Loucy (cell line): Measurements from ENCODE around the gene CCDC185.

ENCODE experiments used
- H2AFZ ChIP-seq: fragments of 200-600 bp; sonication (generic); 2 replicates; pipeline ENCODE4 v1.6.0; 2016; ENCODE audit warnings: antibody characterized with exemption, mild to moderate bottlenecking, low read length, moderate library complexity
- H3F3A ChIP-seq: fragments of 200-600 bp; 2 replicates; pipeline ENCODE4 v1.6.0; 2016; ENCODE audit warnings: antibody characterized with exemption, low read depth, mild to moderate bottlenecking
- H3K27me3 ChIP-seq: fragments of 200-600 bp; sonication (generic); 2 replicates; pipeline ENCODE4 v1.6.1; 2014; ENCODE audit warnings: low read length, mild to moderate bottlenecking; ENCODE audit not compliant: insufficient read depth, poor library complexity, severe bottlenecking
- H3K36me3 ChIP-seq: fragments of 200-600 bp; sonication (generic); 2 replicates; pipeline ENCODE4 v1.6.1; 2016; ENCODE audit warnings: low read length; ENCODE audit not compliant: insufficient read depth
- H3K4me1 ChIP-seq: fragments of 200-600 bp; sonication (generic); 2 replicates; pipeline ENCODE4 v1.5.1; 2014; ENCODE audit warnings: low read length, mild to moderate bottlenecking; ENCODE audit not compliant: insufficient read depth, poor library complexity, severe bottlenecking
- H3K4me2 ChIP-seq: fragments of 200-600 bp; sonication (generic); 2 replicates; pipeline ENCODE4 v1.6.0; 2014; ENCODE audit warnings: antibody characterized with exemption, low read length, low read depth, mild to moderate bottlenecking; ENCODE audit not compliant: poor library complexity, severe bottlenecking
- H3K4me3 ChIP-seq: fragments of 200-600 bp; sonication (generic); 2 replicates; pipeline ENCODE4 v1.5.1; 2014; ENCODE audit warnings: low read length, mild to moderate bottlenecking, mixed read lengths; ENCODE audit not compliant: poor library complexity, severe bottlenecking
- H3K79me2 ChIP-seq: fragments of 200-600 bp; sonication (generic); 2 replicates; pipeline ENCODE4 v1.6.1; 2014; ENCODE audit warnings: low read length; ENCODE audit not compliant: insufficient read depth
- H3K9ac ChIP-seq: fragments of 200-600 bp; sonication (generic); 2 replicates; pipeline ENCODE4 v1.6.0; 2014; ENCODE audit warnings: mild to moderate bottlenecking, low read depth, low read length, moderate library complexity; ENCODE audit not compliant: poor library complexity, severe bottlenecking
- H3K9me2 ChIP-seq: fragments of 200-600 bp; sonication (generic); replicated peaks from 2 replicates; pipeline ENCODE4 v1.6.1; 2016; ENCODE audit warnings: low read depth, low read length, mixed read lengths
- H3K9me3 ChIP-seq: fragments of 200-600 bp; sonication (generic); 2 replicates; pipeline ENCODE4 v1.6.1; 2014; ENCODE audit warnings: mild to moderate bottlenecking, antibody characterized with exemption, low read length, low read depth; ENCODE audit not compliant: insufficient read depth
- H4K20me1 ChIP-seq: fragments of 200-600 bp; sonication (generic); 2 replicates; pipeline ENCODE4 v1.6.0; 2014; ENCODE audit warnings: antibody characterized with exemption, low read length, mild to moderate bottlenecking; ENCODE audit not compliant: insufficient read depth, poor library complexity, severe bottlenecking
- EZH2phosphoT487 ChIP-seq: fragments of 200-600 bp; IDR thresholded peaks from 2 replicates; pipeline ENCODE4 v1.6.1; 2018; ENCODE audit warnings: antibody characterized with exemption, mild to moderate bottlenecking, moderate library complexity, borderline replicate concordance
- TF ChIP-seq, protein P1 (sequence below): fragments of 200-600 bp; sonication (generic); conservative IDR thresholded peaks from 2 replicates; pipeline ENCODE4 v1.5.1; 2014; ENCODE audit warnings: mild to moderate bottlenecking, antibody characterized with exemption, low read length

CCDC185 gene

GRCh38 chr1:223403184-223403815 lies 10.1 kb downstream of the CCDC185 start:
- H3F3A ChIP-seq, result no peaks in the 10 kb centered on the region
- no peaks in the 10 kb centered on the region for H3K27me3 ChIP-seq
- H3K9ac ChIP-seq, result no peak overlapping the region
- no peaks in the 10 kb centered on the region for H3K79me2 ChIP-seq
- H3K4me3 ChIP-seq, result no peak overlapping the region
- H3K9me2 ChIP-seq, result no peaks in the 10 kb centered on the region
- no peak overlapping the region for H3K4me2 ChIP-seq
- TF ChIP-seq, protein P1, sequence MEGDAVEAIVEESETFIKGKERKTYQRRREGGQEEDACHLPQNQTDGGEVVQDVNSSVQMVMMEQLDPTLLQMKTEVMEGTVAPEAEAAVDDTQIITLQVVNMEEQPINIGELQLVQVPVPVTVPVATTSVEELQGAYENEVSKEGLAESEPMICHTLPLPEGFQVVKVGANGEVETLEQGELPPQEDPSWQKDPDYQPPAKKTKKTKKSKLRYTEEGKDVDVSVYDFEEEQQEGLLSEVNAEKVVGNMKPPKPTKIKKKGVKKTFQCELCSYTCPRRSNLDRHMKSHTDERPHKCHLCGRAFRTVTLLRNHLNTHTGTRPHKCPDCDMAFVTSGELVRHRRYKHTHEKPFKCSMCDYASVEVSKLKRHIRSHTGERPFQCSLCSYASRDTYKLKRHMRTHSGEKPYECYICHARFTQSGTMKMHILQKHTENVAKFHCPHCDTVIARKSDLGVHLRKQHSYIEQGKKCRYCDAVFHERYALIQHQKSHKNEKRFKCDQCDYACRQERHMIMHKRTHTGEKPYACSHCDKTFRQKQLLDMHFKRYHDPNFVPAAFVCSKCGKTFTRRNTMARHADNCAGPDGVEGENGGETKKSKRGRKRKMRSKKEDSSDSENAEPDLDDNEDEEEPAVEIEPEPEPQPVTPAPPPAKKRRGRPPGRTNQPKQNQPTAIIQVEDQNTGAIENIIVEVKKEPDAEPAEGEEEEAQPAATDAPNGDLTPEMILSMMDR, result no peak
- TF ChIP-seq EZH2phosphoT487, result no peak
- no peaks in the 10 kb centered on the region for H3K36me3 ChIP-seq
- no peaks in the 10 kb centered on the region for H4K20me1 ChIP-seq
- no peak overlapping the region for H2AFZ ChIP-seq
- H3K9me3 ChIP-seq, result no peaks in the 10 kb centered on the region
- no peaks in the 10 kb centered on the region for H3K4me1 ChIP-seq

DNA sequence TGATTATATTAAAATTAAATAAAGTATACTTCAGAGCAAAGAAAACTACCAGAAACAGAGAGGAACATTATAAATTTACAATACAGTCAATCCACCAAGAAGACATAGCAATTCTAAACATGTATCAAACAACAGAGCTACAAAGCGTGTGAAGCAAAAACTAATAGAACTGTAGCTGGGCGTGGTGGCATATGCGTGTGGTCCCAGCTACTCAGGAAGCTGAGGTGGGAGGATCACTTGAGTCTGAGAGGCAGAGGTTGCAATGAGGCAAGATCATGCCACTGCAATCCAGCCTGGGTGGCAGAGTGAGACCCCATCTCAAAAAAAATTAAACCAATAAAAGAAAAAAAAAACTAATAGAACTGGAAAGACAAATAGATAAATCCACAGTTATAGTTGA lies 12.3 kb downstream of the CCDC185 start:
- Histone ChIP-seq H4K20me1 (no peaks in the 10 kb centered on the region), H3K27me3 (no peaks in the 10 kb centered on the region), H3F3A (no peaks in the 10 kb centered on the region), H3K4me3 (no peak overlapping the region), H3K9me3 (no peaks in the 10 kb centered on the region), H3K9ac (no peak overlapping the region), H2AFZ (no peak overlapping the region), H3K36me3 (no peaks in the 10 kb centered on the region), H3K79me2 (no peaks in the 10 kb centered on the region), H3K4me2 (no peak overlapping the region), H3K9me2 (no peaks in the 10 kb centered on the region), H3K4me1 (no peaks in the 10 kb centered on the region)
- TF ChIP-seq, protein P1, result no peak
- no peak for TF ChIP-seq EZH2phosphoT487

- H3K9me2 ChIP-seq, result no peaks in the 10 kb centered on the region
- no peaks in the 10 kb centered on the region for H3K36me3 ChIP-seq
- no peaks in the 10 kb centered on the region for H4K20me1 ChIP-seq
- no peak overlapping the region for H3K4me2 ChIP-seq
- no peaks in the 10 kb centered on the region for H3K27me3 ChIP-seq
- H2AFZ ChIP-seq, result no peak overlapping the region
- no peaks in the 10 kb centered on the region for H3K9me3 ChIP-seq
- TF ChIP-seq, protein P1, result no peak
- TF ChIP-seq EZH2phosphoT487, result no peak
- H3K4me3 ChIP-seq, result no peak overlapping the region
- no peak overlapping the region for H3K9ac ChIP-seq
- H3K79me2 ChIP-seq, result no peaks in the 10 kb centered on the region
- no peaks in the 10 kb centered on the region for H3K4me1 ChIP-seq
- H3F3A ChIP-seq, result no peaks in the 10 kb centered on the region
These were observed 16.8 kb downstream of the CCDC185 start for GRCh38 chr1:223410036-223410435.
